Erythroblast (primary cell): ENCODE results near the gene HLA-DOA.

ENCODE experiments used
- GATA1 ChIP-seq: IDR thresholded peaks from 2 replicates; pipeline ENCODE4 v1.6.1; 2011; ENCODE audit warnings: low read depth, mild to moderate bottlenecking, control low read depth, low read length, moderate library complexity
- POLR2A ChIP-seq: IDR thresholded peaks from 2 replicates; pipeline ENCODE4 v1.6.1; 2011; ENCODE audit warnings: mild to moderate bottlenecking, low read length

DNA sequence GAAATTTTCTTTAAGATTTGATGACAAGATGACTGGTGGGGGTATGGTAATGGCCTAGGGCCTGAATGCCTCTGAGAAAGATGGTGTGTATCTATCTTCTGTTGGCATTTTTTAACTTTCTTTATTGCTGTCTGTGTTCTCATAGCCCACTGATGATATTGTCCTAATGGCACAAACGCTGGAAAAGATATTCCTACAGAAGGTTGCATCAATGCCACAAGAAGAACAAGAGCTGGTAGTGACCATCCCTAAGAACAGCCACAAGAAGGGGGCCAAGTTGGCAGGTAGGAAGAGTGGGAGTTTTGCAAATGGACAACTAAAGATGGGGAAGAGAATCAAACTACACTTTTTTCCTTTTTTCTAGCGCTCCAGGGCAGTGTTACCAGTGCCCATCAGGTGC lies 33.5 kb downstream of the HLA-DOA start:
- TF ChIP-seq POLR2A, result no peak
- TF ChIP-seq GATA1, result no peak
